ENCODE results near the gene PCGF2.

The PCGF2 gene

DNA sequence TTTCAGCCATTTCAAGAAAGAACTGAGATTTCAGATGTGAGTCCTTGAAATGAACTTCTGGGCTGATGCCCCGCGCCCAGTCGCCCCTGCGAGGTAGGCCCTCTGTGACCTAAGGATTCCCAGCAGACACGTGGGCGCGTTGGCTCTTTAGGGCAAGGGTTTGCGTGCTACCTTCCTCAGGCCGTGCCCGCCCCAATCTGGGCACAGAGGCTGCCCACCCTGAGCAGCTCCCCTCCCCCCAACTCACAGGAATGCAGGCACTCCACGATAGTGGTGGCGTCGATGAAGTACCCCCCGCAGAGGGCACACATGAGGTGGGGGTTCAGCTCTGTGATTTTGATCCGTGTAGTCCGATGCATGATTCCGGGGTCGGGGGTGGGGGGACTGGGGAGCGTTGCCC, 8.1 kb downstream of the PCGF2 start:
- Histone ChIP-seq H3K36me3 (ENCODE audit: insufficient read depth, low read length) (peaks cover 45% of the 10 kb centered on the region), H3K9me3 (ENCODE audit: low read length) (no peaks in the 10 kb centered on the region), H3K27me3 (ENCODE audit: insufficient read depth, low read length) (no peaks in the 10 kb centered on the region), H3K4me1 (ENCODE audit: insufficient read depth, low read length) (peaks cover 32% of the 10 kb centered on the region), H3K4me3 (ENCODE audit: low read length) (no peak overlapping the region), H2AFZ (ENCODE audit: low read depth, low read length) (no peak overlapping the region)

- Histone ChIP-seq H3K4me3 (ENCODE audit: low read length) (no peak overlapping the region), H3K9me3 (ENCODE audit: low read length) (no peaks in the 10 kb centered on the region), H2AFZ (ENCODE audit: low read depth, low read length) (no peak overlapping the region), H3K4me1 (ENCODE audit: insufficient read depth, low read length) (peaks cover 32% of the 10 kb centered on the region), H3K27me3 (ENCODE audit: insufficient read depth, low read length) (no peaks in the 10 kb centered on the region), H3K36me3 (ENCODE audit: insufficient read depth, low read length) (peaks cover 50% of the 10 kb centered on the region)
Measured at GRCh38 chr17:38739305-38739704, 8.8 kb downstream of the PCGF2 start.

DNA sequence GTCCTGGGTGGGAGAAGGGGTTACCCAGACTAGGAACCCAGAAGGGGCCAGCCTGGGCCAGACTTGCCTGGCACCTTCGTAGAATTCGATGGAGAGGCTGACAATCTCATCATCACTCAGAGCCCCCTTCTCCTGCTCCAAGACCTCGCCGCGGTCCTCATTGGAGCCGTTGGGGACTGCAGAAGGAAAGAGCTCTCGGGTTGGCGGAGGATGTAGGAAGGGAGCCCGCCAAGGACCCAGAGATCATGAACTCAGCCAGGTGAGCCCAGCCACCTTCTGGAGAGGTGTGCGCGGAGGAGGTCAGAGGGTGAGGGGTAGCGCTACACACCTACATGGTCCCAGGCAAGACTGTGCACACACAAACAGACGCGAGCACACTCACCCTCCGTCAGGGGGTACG, 9.4 kb downstream of the PCGF2 start:
- no peaks in the 10 kb centered on the region for H3K27me3 ChIP-seq (ENCODE audit: insufficient read depth, low read length)
- H3K9me3 ChIP-seq (ENCODE audit: low read length) = no peaks in the 10 kb centered on the region
- peaks cover 54% of the 10 kb centered on the region for H3K36me3 ChIP-seq (ENCODE audit: insufficient read depth, low read length)
- H3K4me1 ChIP-seq (ENCODE audit: insufficient read depth, low read length) = peaks cover 28% of the 10 kb centered on the region
- H3K4me3 ChIP-seq (ENCODE audit: low read length) = no peak overlapping the region
- H2AFZ ChIP-seq (ENCODE audit: low read depth, low read length) = no peak overlapping the region

- Histone ChIP-seq H3K4me3 (ENCODE audit: low read length) (no peak overlapping the region), H3K36me3 (ENCODE audit: insufficient read depth, low read length) (peaks cover 54% of the 10 kb centered on the region), H2AFZ (ENCODE audit: low read depth, low read length) (no peak overlapping the region), H3K9me3 (ENCODE audit: low read length) (no peaks in the 10 kb centered on the region), H3K4me1 (ENCODE audit: insufficient read depth, low read length) (peaks cover 22% of the 10 kb centered on the region), H3K27me3 (ENCODE audit: insufficient read depth, low read length) (no peaks in the 10 kb centered on the region)
Measured at GRCh38 chr17:38738007-38738662, 10.0 kb downstream of the PCGF2 start.

GRCh38 chr17:38735161-38735997, 12.8 kb downstream of the PCGF2 start:
- Histone ChIP-seq H2AFZ (ENCODE audit: low read depth, low read length) (no peak overlapping the region), H3K9me3 (ENCODE audit: low read length) (no peaks in the 10 kb centered on the region), H3K4me1 (ENCODE audit: insufficient read depth, low read length) (peaks cover 9% of the 10 kb centered on the region), H3K4me3 (ENCODE audit: low read length) (no peak overlapping the region), H3K36me3 (ENCODE audit: insufficient read depth, low read length) (peaks cover 56% of the 10 kb centered on the region), H3K27me3 (ENCODE audit: insufficient read depth, low read length) (no peaks in the 10 kb centered on the region)

- peaks cover 16% of the 10 kb centered on the region for H3K4me1 ChIP-seq (ENCODE audit: insufficient read depth, low read length)
- no peaks in the 10 kb centered on the region for H3K27me3 ChIP-seq (ENCODE audit: insufficient read depth, low read length)
- no peaks in the 10 kb centered on the region for H3K9me3 ChIP-seq (ENCODE audit: low read length)
- no peak overlapping the region for H3K4me3 ChIP-seq (ENCODE audit: low read length)
- H2AFZ ChIP-seq (ENCODE audit: low read depth, low read length) = no peak overlapping the region
- H3K36me3 ChIP-seq (ENCODE audit: insufficient read depth, low read length) = peaks cover 50% of the 10 kb centered on the region
Measured at GRCh38 chr17:38733982-38734973, 13.9 kb downstream of the PCGF2 start.

- H3K4me1 ChIP-seq (ENCODE audit: insufficient read depth, low read length) = peaks cover 18% of the 10 kb centered on the region
- no peak overlapping the region for H3K4me3 ChIP-seq (ENCODE audit: low read length)
- H3K9me3 ChIP-seq (ENCODE audit: low read length) = no peaks in the 10 kb centered on the region
- no peaks in the 10 kb centered on the region for H3K27me3 ChIP-seq (ENCODE audit: insufficient read depth, low read length)
- no peak overlapping the region for H2AFZ ChIP-seq (ENCODE audit: low read depth, low read length)
- H3K36me3 ChIP-seq (ENCODE audit: insufficient read depth, low read length) = peaks cover 42% of the 10 kb centered on the region
Measured at GRCh38 chr17:38733282-38733981, 14.7 kb downstream of the PCGF2 start.

- peaks cover 18% of the 10 kb centered on the region for H3K4me1 ChIP-seq (ENCODE audit: insufficient read depth, low read length)
- no peak overlapping the region for H3K4me3 ChIP-seq (ENCODE audit: low read length)
- no peak overlapping the region for H2AFZ ChIP-seq (ENCODE audit: low read depth, low read length)
- H3K36me3 ChIP-seq (ENCODE audit: insufficient read depth, low read length) = peaks cover 35% of the 10 kb centered on the region
- no peaks in the 10 kb centered on the region for H3K27me3 ChIP-seq (ENCODE audit: insufficient read depth, low read length)
- no peaks in the 10 kb centered on the region for H3K9me3 ChIP-seq (ENCODE audit: low read length)
Measured at GRCh38 chr17:38732376-38733281, 15.5 kb downstream of the PCGF2 start.

DNA sequence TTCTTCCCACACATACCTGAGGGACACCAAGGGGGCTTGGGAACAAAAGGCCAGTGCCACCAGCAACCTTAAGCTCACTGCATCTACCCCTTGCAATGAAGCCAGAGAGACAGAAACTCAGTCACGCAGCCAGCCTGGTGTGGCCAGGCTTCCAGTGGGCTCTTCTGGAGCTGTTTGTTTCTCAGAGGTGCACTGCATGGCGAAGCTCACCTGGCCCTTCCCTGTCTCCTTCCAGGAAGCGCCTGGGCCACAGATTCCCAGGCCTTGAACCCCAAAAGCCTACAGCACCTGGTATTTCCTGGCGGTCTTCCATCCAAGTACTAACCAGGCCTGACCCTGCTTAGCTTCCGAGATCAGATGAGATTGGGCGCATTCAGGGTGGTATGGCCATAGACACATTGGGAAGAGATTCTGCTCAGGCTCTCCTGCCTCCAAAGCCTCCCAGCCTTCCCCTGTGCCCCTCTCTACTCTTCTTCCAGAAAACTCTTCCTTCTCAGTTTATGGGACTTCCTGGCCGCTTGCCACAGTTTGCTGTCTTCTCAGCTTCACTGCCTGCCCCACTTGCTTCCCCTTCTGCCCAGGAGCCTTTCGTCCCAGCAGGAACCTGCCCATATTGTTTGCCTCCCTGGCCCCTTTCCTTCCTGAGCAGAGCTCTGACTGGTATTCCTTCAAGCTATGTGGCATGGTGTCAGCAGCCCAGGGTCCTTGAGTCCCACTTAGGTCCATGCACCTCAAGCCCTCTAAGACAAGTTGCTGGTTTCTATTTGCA, 16.4 kb downstream of the PCGF2 start:
- Histone ChIP-seq H2AFZ (ENCODE audit: low read depth, low read length) (no peak overlapping the region), H3K9me3 (ENCODE audit: low read length) (no peaks in the 10 kb centered on the region), H3K4me3 (ENCODE audit: low read length) (no peak overlapping the region), H3K4me1 (ENCODE audit: insufficient read depth, low read length) (peaks cover 18% of the 10 kb centered on the region), H3K36me3 (ENCODE audit: insufficient read depth, low read length) (peaks cover 30% of the 10 kb centered on the region), H3K27me3 (ENCODE audit: insufficient read depth, low read length) (no peaks in the 10 kb centered on the region)

DNA sequence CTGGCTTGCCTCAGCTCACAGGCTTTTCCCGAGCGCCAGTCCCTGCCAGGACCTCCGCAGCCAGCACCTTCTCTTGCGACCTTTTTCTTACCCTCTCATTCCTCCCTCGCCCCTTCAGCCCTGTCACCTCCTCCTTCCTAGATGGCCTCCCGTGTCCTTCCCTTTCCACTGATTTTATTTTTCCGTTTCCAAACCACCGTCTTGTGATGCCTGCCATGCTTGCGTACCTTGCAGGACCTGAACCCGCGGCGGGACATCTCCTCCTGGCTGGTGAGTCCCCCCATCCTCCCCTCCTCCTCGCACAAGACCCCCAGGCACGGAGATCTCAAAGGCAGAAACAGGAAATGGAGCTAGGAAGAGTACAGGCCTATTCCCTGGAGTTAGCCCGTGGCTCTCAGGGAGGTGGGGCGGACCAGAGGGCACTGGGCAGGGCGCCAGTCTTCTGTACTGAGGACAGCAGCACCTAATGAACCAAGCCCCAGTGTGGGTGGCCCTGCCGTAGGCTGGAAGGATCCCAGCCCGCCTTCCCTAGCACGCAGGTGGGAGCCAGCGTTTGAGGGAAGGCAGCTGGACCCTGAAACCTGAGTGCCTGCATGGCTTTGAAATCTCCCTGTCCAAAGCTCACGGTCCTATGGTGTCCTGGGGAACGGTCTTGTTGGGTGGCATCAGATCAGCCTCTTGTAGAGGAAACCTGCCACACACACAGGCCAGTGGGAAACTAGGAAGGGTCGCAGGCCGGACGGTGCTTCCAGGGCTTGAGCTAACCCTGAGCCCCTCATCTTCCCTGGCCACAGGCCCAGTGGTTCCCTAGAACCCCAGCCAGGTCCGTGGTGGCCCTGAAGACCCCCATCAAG, 17.4 kb downstream of the PCGF2 start:
- Histone ChIP-seq H3K4me1 (ENCODE audit: insufficient read depth, low read length) (peaks cover 18% of the 10 kb centered on the region), H3K27me3 (ENCODE audit: insufficient read depth, low read length) (no peaks in the 10 kb centered on the region)

More for the DNA sequence above, 17.4 kb downstream of the PCGF2 start:
- no peaks in the 10 kb centered on the region for H3K9me3 ChIP-seq (ENCODE audit: low read length)
- no peak overlapping the region for H2AFZ ChIP-seq (ENCODE audit: low read depth, low read length)
- H3K4me3 ChIP-seq (ENCODE audit: low read length) = peak overlapping the region; percentile 44
- H3K36me3 ChIP-seq (ENCODE audit: insufficient read depth, low read length) = peaks cover 24% of the 10 kb centered on the region

All from neuron (in vitro differentiated cells).